ENCODE results near the gene TTC28. TPM values are rescaled to one million over a fixed set of nuclear protein-coding genes. Genes with fewer than 3 reads are reported as not detected.

TTC28 gene
- total and polyA plus RNA-seq, 10 of the 15 experiments (the other 5 are each of a cell fraction or from before 2014, with no cell fraction given), result 0.15 to 8.4 (median 1.4) TPM

DNA sequence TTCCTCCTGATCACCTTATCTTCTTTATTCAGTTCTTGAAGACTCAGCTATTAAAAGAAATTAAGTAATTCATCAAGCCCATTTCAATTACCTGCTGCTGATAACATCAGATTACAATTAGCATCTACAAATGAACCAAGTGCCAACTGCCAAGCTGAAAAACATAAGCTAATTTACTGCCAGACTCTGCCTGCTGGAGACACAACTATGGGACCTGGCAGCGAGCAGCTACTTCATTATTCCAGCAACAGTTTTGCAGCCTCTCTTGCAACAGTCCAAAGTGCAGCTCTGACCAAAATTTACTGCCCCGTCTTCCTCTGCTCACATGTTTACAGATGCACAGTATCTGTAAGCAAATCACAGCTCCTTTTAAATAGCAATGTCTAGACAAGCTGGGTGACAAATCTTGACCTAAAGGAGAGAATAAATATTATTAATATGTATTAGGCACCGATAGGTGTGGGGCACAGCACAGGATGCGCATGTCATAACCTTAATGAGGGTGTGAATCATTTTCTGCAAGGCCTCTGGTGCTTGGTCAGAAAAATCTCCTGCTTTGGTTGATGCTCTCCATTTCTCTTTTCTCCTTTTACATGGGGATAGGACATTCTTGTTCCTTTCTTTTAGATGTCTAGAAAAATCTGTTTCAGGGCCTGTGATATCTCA, 528.4 kb downstream of the TTC28 start:
- Histone ChIP-seq H3K4me1 (ENCODE audit: control insufficient read depth, insufficient read depth, low read length) (no peaks in the 10 kb centered on the region), H3K9ac (ENCODE audit: control insufficient read depth, insufficient read depth, low read length) (no peak overlapping the region), H3K27ac (ENCODE audit: control insufficient read depth, insufficient read depth) (no peak overlapping the region), H4K20me1 (ENCODE audit: control insufficient read depth, insufficient read depth) (no peaks in the 10 kb centered on the region), H2AFZ (ENCODE audit: control insufficient read depth, low read depth, low read length) (no peak overlapping the region), H3K9me3 (replicated peaks; ENCODE audit: control insufficient read depth, insufficient read depth, low read length) (no peaks in the 10 kb centered on the region), H3K79me2 (ENCODE audit: control insufficient read depth, insufficient read depth, low read length) (no peaks in the 10 kb centered on the region), H3K36me3 (ENCODE audit: control insufficient read depth in 2 of 2, insufficient read depth in 2 of 2, low read length in 1 of 2) (no peaks in the 10 kb centered on the region), H3K27me3 (replicated peaks in 1 of 2; ENCODE audit: control insufficient read depth in 2 of 2, insufficient read depth in 2 of 2, low read length in 1 of 2) (no peaks in the 10 kb centered on the region; a peak in 2 of 4 replicates), H3K4me2 (ENCODE audit: control insufficient read depth, insufficient read depth) (no peak overlapping the region), H3K4me3 (no peak overlapping the region)
- in situ Hi-C loops (cut with MboI) (no loop called here), intact Hi-C loops (cut with micrococcal nuclease; ENCODE audit: unreplicated experiment) (no loop called here)
- no peak for DNase-seq (ENCODE audit: low read depth, low spot score)
- POLR2A ChIA-PET, result no interaction called here
- TF ChIP-seq CBFB (IDR thresholded peaks at IDR 0.05; ENCODE audit: low read depth), result no peak
- no peak for TF ChIP-seq ASH2L (IDR thresholded peaks at IDR 0.05; ENCODE audit: borderline replicate concordance, low read depth)
- TF ChIP-seq, protein P1, sequence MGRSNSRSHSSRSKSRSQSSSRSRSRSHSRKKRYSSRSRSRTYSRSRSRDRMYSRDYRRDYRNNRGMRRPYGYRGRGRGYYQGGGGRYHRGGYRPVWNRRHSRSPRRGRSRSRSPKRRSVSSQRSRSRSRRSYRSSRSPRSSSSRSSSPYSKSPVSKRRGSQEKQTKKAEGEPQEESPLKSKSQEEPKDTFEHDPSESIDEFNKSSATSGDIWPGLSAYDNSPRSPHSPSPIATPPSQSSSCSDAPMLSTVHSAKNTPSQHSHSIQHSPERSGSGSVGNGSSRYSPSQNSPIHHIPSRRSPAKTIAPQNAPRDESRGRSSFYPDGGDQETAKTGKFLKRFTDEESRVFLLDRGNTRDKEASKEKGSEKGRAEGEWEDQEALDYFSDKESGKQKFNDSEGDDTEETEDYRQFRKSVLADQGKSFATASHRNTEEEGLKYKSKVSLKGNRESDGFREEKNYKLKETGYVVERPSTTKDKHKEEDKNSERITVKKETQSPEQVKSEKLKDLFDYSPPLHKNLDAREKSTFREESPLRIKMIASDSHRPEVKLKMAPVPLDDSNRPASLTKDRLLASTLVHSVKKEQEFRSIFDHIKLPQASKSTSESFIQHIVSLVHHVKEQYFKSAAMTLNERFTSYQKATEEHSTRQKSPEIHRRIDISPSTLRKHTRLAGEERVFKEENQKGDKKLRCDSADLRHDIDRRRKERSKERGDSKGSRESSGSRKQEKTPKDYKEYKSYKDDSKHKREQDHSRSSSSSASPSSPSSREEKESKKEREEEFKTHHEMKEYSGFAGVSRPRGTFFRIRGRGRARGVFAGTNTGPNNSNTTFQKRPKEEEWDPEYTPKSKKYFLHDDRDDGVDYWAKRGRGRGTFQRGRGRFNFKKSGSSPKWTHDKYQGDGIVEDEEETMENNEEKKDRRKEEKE (IDR thresholded peaks at IDR 0.05), result no peak
- no peak for TF ChIP-seq POLR2AphosphoS5 (IDR thresholded peaks at IDR 0.05; ENCODE audit: low read length)
- TF ChIP-seq MTA3 (IDR thresholded peaks at IDR 0.05; ENCODE audit: borderline replicate concordance, low read length), result no peak
- no peak for TF ChIP-seq GATAD2B (conservative IDR thresholded peaks at IDR 0.05; ENCODE audit: low read depth)
- TF ChIP-seq HDAC6 (IDR thresholded peaks at IDR 0.05; ENCODE audit: unreplicated experiment), result no peak
- TF ChIP-seq CREB1 (IDR thresholded peaks at IDR 0.05; ENCODE audit: low read depth), result no peak
- TF ChIP-seq NBN (IDR thresholded peaks at IDR 0.05), result no peak
- TF ChIP-seq, protein P2, sequence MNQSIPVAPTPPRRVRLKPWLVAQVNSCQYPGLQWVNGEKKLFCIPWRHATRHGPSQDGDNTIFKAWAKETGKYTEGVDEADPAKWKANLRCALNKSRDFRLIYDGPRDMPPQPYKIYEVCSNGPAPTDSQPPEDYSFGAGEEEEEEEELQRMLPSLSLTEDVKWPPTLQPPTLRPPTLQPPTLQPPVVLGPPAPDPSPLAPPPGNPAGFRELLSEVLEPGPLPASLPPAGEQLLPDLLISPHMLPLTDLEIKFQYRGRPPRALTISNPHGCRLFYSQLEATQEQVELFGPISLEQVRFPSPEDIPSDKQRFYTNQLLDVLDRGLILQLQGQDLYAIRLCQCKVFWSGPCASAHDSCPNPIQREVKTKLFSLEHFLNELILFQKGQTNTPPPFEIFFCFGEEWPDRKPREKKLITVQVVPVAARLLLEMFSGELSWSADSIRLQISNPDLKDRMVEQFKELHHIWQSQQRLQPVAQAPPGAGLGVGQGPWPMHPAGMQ (IDR thresholded peaks at IDR 0.05; ENCODE audit: borderline replicate concordance), result no peak
- no peak for TF ChIP-seq ZNF217 (IDR thresholded peaks at IDR 0.05)
- no peak for TF ChIP-seq NFXL1 (IDR thresholded peaks at IDR 0.05; ENCODE audit: borderline replicate concordance)
- TF ChIP-seq, protein P3, sequence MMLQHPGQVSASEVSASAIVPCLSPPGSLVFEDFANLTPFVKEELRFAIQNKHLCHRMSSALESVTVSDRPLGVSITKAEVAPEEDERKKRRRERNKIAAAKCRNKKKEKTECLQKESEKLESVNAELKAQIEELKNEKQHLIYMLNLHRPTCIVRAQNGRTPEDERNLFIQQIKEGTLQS (IDR thresholded peaks at IDR 0.05; ENCODE audit: borderline replicate concordance, extremely low read depth, low read depth, low read length), result no peak
- no peak for TF ChIP-seq SMAD5 (IDR thresholded peaks at IDR 0.05; ENCODE audit: low read depth)
- BruUV-seq (replicated peaks), result no TSS peak
- SMC1A ChIA-PET (ENCODE audit: uncharacterized antibody, unreplicated experiment), result no interaction called here
- no peak for FAIRE-seq
- CTCF ChIA-PET, result no interaction called here
- RAD21 ChIA-PET (ENCODE audit: unreplicated experiment), result no interaction called here
- 52% methylated on average over 4 of the region's 4 CpGs for WGBS (ENCODE audit: insufficient coverage, insufficient replicate concordance, low lambda C conversion rate, missing lambda C conversion rate)
- no peak for ATAC-seq

Measured in GM12878 (cell line).